Karpas-422 (cell line): Measurements from ENCODE around the gene OR11L1. TPM values are rescaled to one million over a fixed set of nuclear protein-coding genes. Genes with fewer than 3 reads are reported as not detected.

Experiments used
- DNase-seq: peaks from one replicate; pipeline ENCODE4 v3.0.0-alpha.2; 2015
- H2AFZ ChIP-seq: fragments of 200-600 bp; sonication (generic); 2 replicates; pipeline ENCODE4 v1.6.1; 2014; ENCODE audit warnings: antibody characterized with exemption, low read length, mixed read lengths
- H3K27ac ChIP-seq: fragments of 200-600 bp; sonication (generic); 2 replicates; pipeline ENCODE4 v1.5.1; 2014; ENCODE audit warnings: mild to moderate bottlenecking, low read length, moderate library complexity
- H3K27me3 ChIP-seq: fragments of 200-600 bp; sonication (generic); 2 replicates; pipeline ENCODE4 v1.6.1; 2014; ENCODE audit warnings: low read length, mixed read lengths
- H3K36me3 ChIP-seq: fragments of 200-600 bp; sonication (generic); 2 replicates; pipeline ENCODE4 v1.6.1; 2014; ENCODE audit warnings: low read length, mixed read lengths; ENCODE audit not compliant: insufficient read depth
- H3K4me1 ChIP-seq: fragments of 200-600 bp; sonication (generic); 2 replicates; pipeline ENCODE4 v1.6.1; 2014; ENCODE audit warnings: mild to moderate bottlenecking, low read length, mixed read lengths
- H3K4me2 ChIP-seq: fragments of 200-600 bp; sonication (generic); 2 replicates; pipeline ENCODE4 v1.6.1; 2014; ENCODE audit warnings: low read length, low read depth, mild to moderate bottlenecking; ENCODE audit not compliant: poor library complexity, severe bottlenecking
- H3K4me3 ChIP-seq: fragments of 200-600 bp; sonication (generic); 2 replicates; pipeline ENCODE4 v1.5.1; 2014; ENCODE audit warnings: mild to moderate bottlenecking, antibody characterized with exemption, low read length, mixed read lengths
- H3K79me2 ChIP-seq: fragments of 200-600 bp; sonication (generic); 2 replicates; pipeline ENCODE4 v1.6.1; 2014; ENCODE audit warnings: mild to moderate bottlenecking, low read length, mixed read lengths
- H3K9ac ChIP-seq: fragments of 200-600 bp; sonication (generic); 2 replicates; pipeline ENCODE4 v1.6.0; 2014; ENCODE audit warnings: low read length
- H3K9me2 ChIP-seq: fragments of 200-600 bp; sonication (generic), shearing (Covaris generic); replicated peaks from 2 replicates; pipeline ENCODE4 v1.6.0; 2014; ENCODE audit warnings: mild to moderate bottlenecking, low read length, moderate library complexity; ENCODE audit not compliant: insufficient read depth
- H3K9me3 ChIP-seq: fragments of 300-700, 200-600 bp; sonication (generic); 2 replicates; pipeline ENCODE4 v1.6.1; 2014; ENCODE audit warnings: low read length, mixed read lengths
- H4K20me1 ChIP-seq: fragments of 200-600 bp; sonication (generic); 2 replicates; pipeline ENCODE4 v1.6.1; 2014; ENCODE audit warnings: mild to moderate bottlenecking, antibody characterized with exemption, low read length, low read depth; ENCODE audit not compliant: insufficient read depth
- total RNA-seq: library from RNA; depleted of rRNA; stranded (reverse); fragments of >200 nt; shearing (Covaris generic); gene quantifications from 2 replicates; pipeline ENCODE4 v1.2.3, GENCODE V29; 2014; ENCODE audit warnings: low replicate concordance

Gene OR11L1
- total RNA-seq, 1 experiment from 2014 or later: not detected

- Histone ChIP-seq H3K9me3 (no peaks in the 10 kb centered on the region), H4K20me1 (no peaks in the 10 kb centered on the region), H3K9ac (no peak overlapping the region), H3K27ac (no peak overlapping the region), H3K27me3 (no peaks in the 10 kb centered on the region), H3K4me2 (no peak overlapping the region), H3K36me3 (no peaks in the 10 kb centered on the region), H3K4me1 (no peaks in the 10 kb centered on the region), H2AFZ (no peak overlapping the region), H3K79me2 (no peaks in the 10 kb centered on the region), H3K9me2 (no peaks in the 10 kb centered on the region), H3K4me3 (no peak overlapping the region)
- DNase-seq: no peak
Observed at GRCh38 chr1:247840818-247841217, 878 bp downstream of the OR11L1 start.

GRCh38 chr1:247833601-247834000 is 8.1 kb downstream of the OR11L1 start:
- H4K20me1 ChIP-seq: no peaks in the 10 kb centered on the region
- H3K4me3 ChIP-seq: no peak overlapping the region
- no peak overlapping the region for H3K4me2 ChIP-seq
- DNase-seq: no peak
- no peaks in the 10 kb centered on the region for H3K9me3 ChIP-seq
- H3K79me2 ChIP-seq: no peaks in the 10 kb centered on the region
- no peaks in the 10 kb centered on the region for H3K9me2 ChIP-seq
- no peak overlapping the region for H3K27ac ChIP-seq
- H3K36me3 ChIP-seq: no peaks in the 10 kb centered on the region
- no peak overlapping the region for H2AFZ ChIP-seq
- no peaks in the 10 kb centered on the region for H3K27me3 ChIP-seq
- H3K9ac ChIP-seq: no peak overlapping the region
- H3K4me1 ChIP-seq: no peaks in the 10 kb centered on the region

GRCh38 chr1:247829656-247830055 is 12.0 kb downstream of the OR11L1 start:
- H3K9ac ChIP-seq: no peak overlapping the region
- H4K20me1 ChIP-seq: no peaks in the 10 kb centered on the region
- no peaks in the 10 kb centered on the region for H3K79me2 ChIP-seq
- no peaks in the 10 kb centered on the region for H3K4me1 ChIP-seq
- H3K4me3 ChIP-seq: no peak overlapping the region
- no peaks in the 10 kb centered on the region for H3K9me3 ChIP-seq
- no peak overlapping the region for H2AFZ ChIP-seq
- H3K4me2 ChIP-seq: no peak overlapping the region
- no peaks in the 10 kb centered on the region for H3K36me3 ChIP-seq
- no peak for DNase-seq
- H3K27ac ChIP-seq: no peak overlapping the region
- no peaks in the 10 kb centered on the region for H3K27me3 ChIP-seq
- no peaks in the 10 kb centered on the region for H3K9me2 ChIP-seq

GRCh38 chr1:247825362-247825761 is 16.3 kb downstream of the OR11L1 start:
- H3K4me2 ChIP-seq: no peak overlapping the region
- H3K9ac ChIP-seq: no peak overlapping the region
- H3K27ac ChIP-seq: no peak overlapping the region
- H3K27me3 ChIP-seq: no peaks in the 10 kb centered on the region
- H3K9me3 ChIP-seq: no peaks in the 10 kb centered on the region
- no peaks in the 10 kb centered on the region for H3K79me2 ChIP-seq
- no peak overlapping the region for H3K4me3 ChIP-seq
- DNase-seq: no peak
- H3K36me3 ChIP-seq: no peaks in the 10 kb centered on the region
- no peak overlapping the region for H2AFZ ChIP-seq
- peaks cover 6% of the 10 kb centered on the region for H3K4me1 ChIP-seq
- no peaks in the 10 kb centered on the region for H4K20me1 ChIP-seq
- no peaks in the 10 kb centered on the region for H3K9me2 ChIP-seq

GRCh38 chr1:247824023-247824422 is 17.7 kb downstream of the OR11L1 start, which contains the start of gene OR14A16:
Gene OR14A16 (minus strand): TSS chr1:247824119. CDS start chr1:247815729, 8,390 bp downstream.
- Histone ChIP-seq H3K4me3 (no peak within 1 kb of the TSS), H4K20me1 (no peaks in the 10 kb centered on the region), H3K27ac (no peak within 1 kb of the TSS), H3K79me2 (no peaks in the 10 kb centered on the region), H3K9ac (no peak within 1 kb of the TSS), H3K4me2 (no peak within 1 kb of the TSS), H3K27me3 (no peaks in the 10 kb centered on the region), H3K9me3 (no peaks in the 10 kb centered on the region), H3K36me3 (no peaks in the 10 kb centered on the region), H3K9me2 (no peaks in the 10 kb centered on the region), H3K4me1 (peaks cover 6% of the 10 kb centered on the region), H2AFZ (no peak within 1 kb of the TSS)
- no peak for DNase-seq

GRCh38 chr1:247822060-247822459 is 19.6 kb downstream of the OR11L1 start:
- Histone ChIP-seq H4K20me1 (no peaks in the 10 kb centered on the region), H3K4me1 (peaks cover 6% of the 10 kb centered on the region), H3K4me2 (no peak overlapping the region), H3K9me2 (no peaks in the 10 kb centered on the region), H2AFZ (no peak overlapping the region), H3K79me2 (no peaks in the 10 kb centered on the region), H3K4me3 (no peak overlapping the region), H3K9ac (no peak overlapping the region), H3K27me3 (no peaks in the 10 kb centered on the region), H3K27ac (no peak overlapping the region), H3K9me3 (no peaks in the 10 kb centered on the region), H3K36me3 (no peaks in the 10 kb centered on the region)
- no peak for DNase-seq

- Histone ChIP-seq H3K79me2 (no peaks in the 10 kb centered on the region), H3K27me3 (no peaks in the 10 kb centered on the region), H3K4me2 (no peak overlapping the region), H4K20me1 (no peaks in the 10 kb centered on the region), H3K9me3 (no peaks in the 10 kb centered on the region; the same call in 1 of the 2 replicates), H3K4me1 (no peaks in the 10 kb centered on the region), H3K9me2 (no peaks in the 10 kb centered on the region), H3K27ac (no peak overlapping the region), H3K9ac (no peak overlapping the region), H3K36me3 (no peaks in the 10 kb centered on the region), H3K4me3 (no peak overlapping the region), H2AFZ (no peak overlapping the region)
- DNase-seq: no peak
Observed at GRCh38 chr1:247812637-247813036, 29.1 kb downstream of the OR11L1 start.

- H3K4me1 ChIP-seq: no peaks in the 10 kb centered on the region
- no peak overlapping the region for H3K27ac ChIP-seq
- no peaks in the 10 kb centered on the region for H3K27me3 ChIP-seq
- H3K9me2 ChIP-seq: no peaks in the 10 kb centered on the region
- H3K9ac ChIP-seq: no peak overlapping the region
- H3K4me3 ChIP-seq: no peak overlapping the region
- no peaks in the 10 kb centered on the region for H4K20me1 ChIP-seq
- H3K4me2 ChIP-seq: no peak overlapping the region
- no peaks in the 10 kb centered on the region for H3K79me2 ChIP-seq
- no peaks in the 10 kb centered on the region for H3K36me3 ChIP-seq
- DNase-seq: no peak
- peaks cover 5% of the 10 kb centered on the region; the same call in 1 of the 2 replicates for H3K9me3 ChIP-seq
- no peak overlapping the region for H2AFZ ChIP-seq
Observed at GRCh38 chr1:247797518-247797917, 44.2 kb downstream of the OR11L1 start.
